Measurements from ENCODE around the gene BANP.
"Not testable (repeated sequence)": the region's sequence is repeated elsewhere in the genome, so short reads cannot be mapped to it uniquely, and the experiment has no call there.

The BANP gene

DNA sequence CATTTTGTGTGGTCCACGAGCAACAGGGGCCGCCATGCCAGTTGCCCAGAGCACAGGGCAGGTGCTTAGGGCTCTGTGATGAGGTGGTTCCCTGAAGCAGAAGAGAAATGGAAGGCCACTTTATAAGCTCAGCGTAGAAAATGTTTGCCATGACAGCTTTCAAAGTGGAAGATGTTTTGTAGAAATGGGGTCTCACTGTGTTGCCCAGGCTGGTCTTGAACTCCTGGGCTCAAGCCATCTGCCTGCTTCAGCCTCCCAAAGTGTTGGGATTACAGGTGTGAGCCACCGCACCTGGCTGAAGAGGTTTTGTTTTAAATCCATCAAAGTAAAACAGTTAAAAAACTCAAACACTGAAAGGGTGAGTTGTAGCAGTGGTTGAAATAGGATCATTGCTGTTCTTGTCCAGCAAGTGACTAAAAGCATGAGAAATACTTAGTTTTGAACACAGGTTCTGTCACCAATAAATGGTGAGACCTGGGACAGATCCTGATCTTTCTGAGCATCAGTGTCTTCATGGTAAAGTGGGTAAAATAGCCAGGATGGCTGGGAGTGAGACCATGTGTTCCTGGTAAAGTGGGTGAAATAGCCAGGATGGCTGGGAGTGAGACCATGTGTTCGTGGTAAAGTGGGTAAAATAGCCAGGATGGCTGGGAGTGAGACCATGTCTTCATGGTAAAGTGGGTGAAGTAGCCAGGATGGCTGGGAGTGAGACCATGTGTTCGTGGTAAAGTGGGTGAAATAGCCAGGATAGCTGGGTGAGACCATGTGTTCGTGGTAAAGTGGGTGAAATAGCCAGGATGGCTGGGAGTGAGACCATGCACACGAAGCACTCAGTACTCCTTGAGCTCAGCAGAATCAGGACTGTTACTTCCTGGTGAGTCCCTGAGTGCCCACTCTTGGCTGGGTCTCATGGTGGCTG lies 46.0 kb downstream of the BANP start:
- DNase-seq (ENCODE audit: low read depth) = no peak

- not testable (repeated sequence) for DNase-seq (ENCODE audit: low read depth)
Observed at GRCh38 chr16:87998184-87998793, 47.1 kb downstream of the BANP start.

- not testable (repeated sequence) for DNase-seq (ENCODE audit: low read depth)
Observed at GRCh38 chr16:87998992-87999391, 47.8 kb downstream of the BANP start.

GRCh38 chr16:88002211-88002610 lies 51.0 kb downstream of the BANP start:
- DNase-seq (ENCODE audit: low read depth) = no peak

DNA sequence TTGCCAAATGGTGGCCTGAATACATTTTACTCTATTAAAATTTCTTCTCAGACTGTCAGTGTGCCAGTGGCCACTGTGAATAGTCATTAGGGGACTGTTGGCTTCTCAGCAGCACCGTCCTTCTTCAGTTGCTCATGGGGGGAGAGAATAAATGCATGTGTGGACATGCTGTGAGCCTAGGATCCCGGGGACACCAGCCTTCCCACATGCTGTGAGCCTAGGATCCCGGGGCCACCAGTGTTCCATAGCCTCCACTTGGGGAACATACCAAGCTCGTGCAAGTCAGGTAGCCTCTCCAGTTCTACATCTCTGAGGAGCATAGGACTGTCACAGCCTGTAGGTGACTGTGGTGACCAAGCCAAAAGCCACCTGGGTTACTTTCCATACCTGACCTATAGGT lies 51.5 kb downstream of the BANP start:
- DNase-seq (ENCODE audit: low read depth) = no peak

DNA sequence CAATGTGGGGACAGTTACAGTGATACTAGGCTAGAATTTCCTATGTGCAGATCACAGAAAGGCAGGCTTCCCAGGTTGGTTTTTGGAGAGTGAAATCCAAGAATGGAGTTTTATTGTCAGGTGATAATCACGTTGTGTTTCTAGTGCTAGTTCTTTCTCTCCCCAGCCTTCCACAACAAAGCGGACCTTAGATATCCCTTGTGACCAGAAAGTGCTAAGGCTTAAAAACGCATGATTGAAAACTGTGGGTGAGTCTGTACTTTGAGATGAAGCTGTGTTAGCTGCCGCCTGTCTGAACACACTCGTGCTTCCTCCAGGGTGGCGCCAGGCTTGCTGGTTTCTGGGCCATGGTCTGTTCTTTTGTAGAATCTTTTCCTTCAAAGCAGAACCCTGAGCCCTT lies 52.1 kb downstream of the BANP start:
- DNase-seq (ENCODE audit: low read depth) = no peak

DNA sequence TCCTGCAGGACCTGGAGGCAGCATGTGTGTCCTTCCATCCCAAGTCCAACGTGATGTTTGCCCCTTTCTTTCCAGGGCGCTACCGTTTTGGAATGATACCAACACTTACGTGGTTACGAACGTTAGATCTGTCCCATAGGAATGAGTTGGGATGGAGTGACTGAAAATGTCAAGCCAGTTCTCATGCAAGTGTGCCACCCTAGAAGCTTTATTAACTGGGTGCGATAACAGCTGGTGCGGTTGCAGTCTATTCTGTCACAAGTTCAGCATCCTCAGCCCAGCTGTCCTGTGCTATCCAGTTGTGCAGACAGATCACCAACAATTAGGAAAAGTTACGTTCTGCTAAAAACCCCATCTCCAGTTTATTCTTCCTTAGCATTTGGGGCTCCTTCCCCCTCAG lies 52.5 kb downstream of the BANP start:
- no peak for DNase-seq (ENCODE audit: low read depth)

DNA sequence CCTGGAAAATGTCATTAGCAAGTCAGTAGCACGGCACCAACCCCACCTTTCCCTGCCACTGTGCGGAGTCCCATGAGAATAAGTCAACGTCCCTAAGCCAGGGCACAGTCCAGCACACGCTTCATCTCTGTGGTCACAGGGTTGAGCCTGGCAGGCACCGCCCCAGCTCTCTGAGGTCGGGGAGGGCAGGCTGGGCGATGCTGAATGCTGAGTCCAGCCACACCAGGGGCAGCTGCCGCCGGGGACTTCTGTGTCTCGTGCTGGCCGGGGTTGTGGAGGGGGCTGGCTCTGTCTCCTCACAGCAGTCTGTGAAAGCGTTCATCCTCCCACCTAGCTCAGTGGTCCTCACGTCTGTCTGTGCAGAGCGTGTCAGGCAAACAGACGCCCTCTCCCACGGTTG lies 53.2 kb downstream of the BANP start:
- DNase-seq (ENCODE audit: low read depth) = no peak

GRCh38 chr16:88005181-88005581 lies 53.9 kb downstream of the BANP start:
- DNase-seq (ENCODE audit: low read depth) = no peak

GRCh38 chr16:88005968-88006367 lies 54.7 kb downstream of the BANP start:
- no peak for DNase-seq (ENCODE audit: low read depth)

DNA sequence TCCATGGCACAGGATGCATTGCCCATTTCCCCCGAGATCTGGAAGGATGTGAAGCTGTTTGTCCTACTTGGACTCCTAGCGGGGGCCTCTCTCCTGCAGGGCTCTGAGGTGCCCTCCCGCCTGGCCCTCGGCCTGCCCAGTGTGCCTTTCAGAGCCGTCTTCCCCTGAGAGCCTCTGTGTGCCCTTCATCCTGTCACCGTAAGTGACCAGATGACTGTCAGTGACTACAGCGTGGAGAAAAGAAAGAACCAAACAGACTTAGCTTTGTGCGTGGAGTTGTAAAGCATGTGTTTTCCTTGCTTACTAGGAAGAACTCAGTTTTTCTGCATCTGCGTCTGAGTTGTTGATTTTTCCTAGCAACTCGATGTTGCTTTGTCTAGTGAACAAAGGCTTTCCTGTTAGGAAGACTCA lies 56.1 kb downstream of the BANP start:
- no peak for DNase-seq (ENCODE audit: low read depth)

- DNase-seq (ENCODE audit: low read depth) = no peak
Observed at GRCh38 chr16:88008840-88009239, 57.6 kb downstream of the BANP start.

DNA sequence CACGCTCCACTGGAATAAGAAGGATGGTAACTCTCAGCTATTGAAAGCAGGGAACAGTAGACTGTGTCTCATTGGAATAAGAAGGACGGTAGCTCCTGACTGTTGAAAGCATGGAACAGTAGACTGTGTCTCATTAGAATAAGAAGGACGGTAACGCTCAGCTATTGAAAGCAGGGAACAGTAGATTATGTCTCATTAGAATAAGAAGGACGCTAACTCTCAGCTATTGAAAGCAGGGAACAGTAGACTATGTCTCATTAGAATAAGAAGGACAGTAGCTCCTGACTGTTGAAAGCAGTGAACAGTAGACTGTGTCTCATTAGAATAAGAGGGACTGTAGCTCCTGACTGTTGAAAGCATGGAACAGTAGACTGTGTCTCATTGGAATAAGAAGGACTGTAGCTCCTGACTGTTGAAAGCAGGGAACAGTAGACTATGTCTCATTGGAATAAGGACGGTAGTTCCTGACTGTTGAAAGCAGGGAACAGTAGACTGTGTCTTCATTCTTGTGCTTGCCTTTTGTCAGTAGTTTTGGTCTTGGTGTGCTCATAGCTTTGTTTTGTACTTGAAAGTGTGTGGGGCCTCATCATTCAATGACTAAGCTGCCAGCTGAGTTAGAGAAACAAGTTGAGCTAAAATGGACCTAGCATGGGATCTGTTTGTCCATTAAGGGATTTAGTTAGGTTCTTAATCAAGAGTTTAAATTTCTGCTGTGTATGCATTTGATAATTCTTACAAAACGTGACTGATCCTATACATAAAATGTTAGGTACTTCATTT lies 58.5 kb downstream of the BANP start:
- peak; percentile 31 for DNase-seq (ENCODE audit: low read depth)

DNA sequence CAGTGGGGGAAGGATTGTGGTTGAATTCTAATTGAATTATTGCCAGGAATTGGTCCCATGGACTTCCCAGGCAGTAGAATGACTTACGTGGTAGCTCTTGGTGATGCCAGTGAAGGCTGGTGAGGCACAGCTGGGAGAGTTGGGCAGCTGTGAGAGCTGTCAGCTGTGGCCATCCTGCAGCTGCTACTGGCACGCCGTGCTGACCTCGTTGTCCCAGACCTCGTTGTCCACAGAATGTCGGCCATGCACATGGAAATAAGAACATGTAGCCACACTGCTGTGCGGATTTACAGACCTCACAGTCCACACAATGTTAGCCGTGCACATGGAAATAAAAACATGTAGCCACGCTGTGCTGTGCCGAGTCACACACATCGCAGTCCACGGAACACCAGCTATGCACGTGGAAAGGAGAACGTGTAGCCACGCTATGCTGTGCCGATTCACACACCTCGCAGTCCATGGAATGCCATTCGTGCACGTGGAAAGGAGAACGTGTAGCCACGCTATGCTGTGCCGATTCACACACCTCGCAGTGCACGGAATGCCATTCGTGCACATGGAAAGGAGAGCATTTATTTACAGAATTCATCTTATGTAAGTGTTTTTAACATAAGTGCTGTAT lies 59.2 kb downstream of the BANP start:
- no peak for DNase-seq (ENCODE audit: low read depth)

- DNase-seq (ENCODE audit: low read depth) = no peak
Observed at GRCh38 chr16:88010968-88011483, 59.8 kb downstream of the BANP start.

DNA sequence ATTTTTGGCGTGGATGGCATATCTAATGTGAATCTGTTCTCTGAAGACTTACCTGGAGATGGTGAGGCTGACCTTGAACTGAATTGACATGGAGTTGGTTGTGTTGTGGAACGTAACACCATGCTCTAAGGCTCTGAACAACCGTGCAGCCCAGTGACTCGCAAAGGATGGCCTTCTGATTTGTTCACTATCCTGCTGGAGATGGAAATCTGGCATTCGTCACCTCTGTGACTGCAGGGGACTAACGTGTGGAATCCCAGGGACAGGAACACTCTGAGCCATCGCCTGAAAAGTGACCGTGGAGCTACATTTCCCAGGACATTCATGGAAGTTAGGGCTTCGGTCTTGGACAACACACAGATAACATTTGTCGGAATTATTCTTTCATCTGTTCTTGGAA lies 61.1 kb downstream of the BANP start:
- no peak for DNase-seq (ENCODE audit: low read depth)

GRCh38 chr16:88013091-88013609 lies 61.9 kb downstream of the BANP start:
- peak; percentile 16 for DNase-seq (ENCODE audit: low read depth)

GRCh38 chr16:88013766-88014251 lies 62.6 kb downstream of the BANP start:
- no peak for DNase-seq (ENCODE audit: low read depth)

DNA sequence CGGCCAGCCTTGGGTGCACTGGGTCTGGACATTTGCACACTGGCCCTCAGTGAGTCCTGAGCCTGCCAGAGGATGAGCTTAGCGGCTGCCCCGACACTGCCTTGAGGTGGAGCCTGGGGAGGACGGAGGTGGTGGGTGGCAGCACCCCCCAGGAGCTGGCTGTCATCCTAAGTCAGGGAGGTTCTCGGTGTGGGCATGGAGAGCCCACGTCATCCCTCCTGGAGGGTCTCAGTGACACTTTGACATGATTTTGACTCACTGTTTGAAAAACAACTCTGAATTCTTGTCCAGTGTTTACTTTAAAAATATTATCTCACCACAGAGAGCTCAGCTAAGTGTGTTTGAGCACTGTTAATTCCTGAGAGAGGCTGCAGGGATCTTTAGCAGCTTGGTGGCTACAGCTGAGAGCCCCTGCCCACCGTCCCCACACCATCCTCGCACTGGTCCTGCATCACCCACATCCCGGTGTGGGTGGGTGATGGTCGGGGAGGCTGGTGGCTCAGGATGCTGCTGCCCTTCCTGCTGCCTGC lies 63.1 kb downstream of the BANP start:
- peak; percentile 45 for DNase-seq (ENCODE audit: low read depth)

DNA sequence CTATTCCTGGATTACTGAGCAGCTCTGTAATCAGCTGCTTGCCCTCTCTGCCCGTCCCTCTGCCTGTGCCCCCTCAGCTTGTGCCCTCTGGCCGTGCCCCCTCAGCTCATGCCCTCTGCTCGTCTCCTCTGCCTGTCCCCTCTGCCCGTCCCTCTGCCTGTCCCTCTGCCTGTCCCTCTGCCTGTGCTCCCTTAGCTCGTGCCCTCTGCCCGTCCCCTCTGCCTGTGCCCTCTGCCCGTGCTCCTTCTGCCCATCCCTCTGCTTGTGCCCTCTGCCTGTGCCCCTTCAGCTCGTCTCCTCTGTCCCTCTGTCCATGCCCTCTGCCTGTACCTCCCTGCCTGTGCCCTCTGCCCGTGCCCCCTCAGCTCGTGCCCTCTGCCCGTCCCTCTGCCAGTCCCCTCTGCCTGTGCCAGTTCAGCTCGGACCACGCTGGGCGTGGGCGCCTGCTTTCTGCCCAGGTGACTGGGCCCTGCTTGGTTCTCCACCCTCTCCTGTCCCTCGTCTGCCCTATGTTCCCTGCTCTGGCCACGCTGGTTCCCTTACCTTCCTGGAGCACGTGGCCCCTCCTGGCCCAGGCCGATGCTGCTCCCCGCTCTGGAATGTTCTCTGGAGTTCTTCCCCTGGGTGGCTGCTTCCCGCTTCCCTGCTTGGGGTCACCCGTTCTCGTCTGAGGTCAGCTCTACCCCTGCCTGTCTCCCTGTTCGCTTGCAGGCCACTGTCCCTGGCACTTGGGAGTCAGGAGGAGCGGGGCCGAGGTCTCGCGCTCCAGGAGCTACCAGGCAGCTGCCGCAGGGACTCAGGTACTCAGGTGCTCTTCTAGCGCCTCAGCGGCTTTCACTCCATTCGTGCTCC lies 63.9 kb downstream of the BANP start:
- DNase-seq (ENCODE audit: low read depth) = no peak

DNA sequence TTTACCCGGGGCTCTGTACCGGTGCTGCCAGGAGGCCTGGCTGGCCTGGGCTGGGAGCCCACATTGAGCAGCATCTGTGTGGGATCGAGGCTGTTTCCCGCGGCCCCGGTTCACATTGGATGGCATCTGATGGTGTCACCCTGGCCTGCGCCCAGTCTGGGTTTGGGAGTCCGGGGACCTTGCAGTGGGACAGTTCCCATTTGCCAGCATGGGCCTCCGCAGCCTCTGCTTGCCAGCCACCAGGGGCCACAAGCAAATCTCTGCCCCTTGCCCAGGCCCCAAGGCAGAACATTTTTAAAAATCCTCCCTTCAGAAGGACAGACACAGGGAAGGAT lies 64.5 kb downstream of the BANP start:
- no peak for DNase-seq (ENCODE audit: low read depth)

All from iris pigment epithelial cell (primary cell).